Measurements from ENCODE around the gene PTCD2. TPM values are rescaled to one million over a fixed set of nuclear protein-coding genes. Genes with fewer than 3 reads are reported as not detected.

Gene PTCD2
- 8.6 and 10.3 TPM in 2 replicates for total RNA-seq

GRCh38 chr5:72319976-72320752 is at the start of gene PTCD2, which contains the start of gene MRPS27:
Gene PTCD2 (plus strand): TSS chr5:72320373. CDS start chr5:72320383, 10 bp downstream.
Gene MRPS27 (minus strand): TSS chr5:72320240. CDS start chr5:72320221, 19 bp downstream.
- intact Hi-C loops (cut with micrococcal nuclease): loop anchor here (1.0 to 5.0 kb wide), 11 partner anchors 12 to 1245 kb away; partner anchors contain the start of genes ANKRA2, BDP1, BTF3 and MCCC2

DNA sequence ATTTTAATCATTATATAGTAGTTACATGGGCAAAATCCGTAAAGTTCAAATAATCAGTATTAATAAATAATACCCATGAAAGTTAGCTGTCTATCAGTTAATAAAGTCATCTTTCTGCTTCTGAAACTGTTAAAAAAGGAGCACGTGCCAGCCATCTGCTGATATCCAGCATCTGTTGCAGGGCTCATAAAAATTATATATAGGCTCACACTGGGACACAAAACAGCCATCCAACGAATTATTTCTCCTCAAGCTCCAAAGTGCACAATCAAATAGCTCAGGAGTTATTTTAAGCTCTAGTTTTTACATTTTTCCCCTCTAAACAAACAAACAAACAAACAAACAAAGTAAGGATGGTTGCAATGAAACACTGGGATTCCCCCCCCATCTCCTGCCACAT is 48.5 kb upstream of the PTCD2 start:
- intact Hi-C loops (cut with micrococcal nuclease): no loop called here

DNA sequence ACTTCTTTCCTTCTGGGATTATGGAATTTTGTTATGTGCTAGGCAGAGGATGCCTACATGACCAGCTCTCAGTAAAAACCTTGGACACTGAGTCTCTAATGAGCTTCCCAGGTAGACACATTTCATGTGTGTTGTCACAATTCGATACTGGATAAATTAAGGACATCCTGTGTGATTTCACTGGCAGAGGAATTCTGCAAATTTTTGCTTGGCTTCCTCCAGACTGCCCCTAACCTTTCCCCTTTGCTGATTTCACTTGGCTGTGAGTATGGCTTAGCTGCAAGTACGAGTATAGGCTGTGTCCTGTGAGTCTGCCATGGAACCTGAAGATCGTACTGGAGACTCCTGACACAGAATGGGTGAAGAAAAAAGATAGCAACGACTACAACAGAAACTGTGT is 47.8 kb upstream of the PTCD2 start:
- intact Hi-C loops (cut with micrococcal nuclease): no loop called here

- intact Hi-C loops (cut with micrococcal nuclease): no loop called here
Observed at GRCh38 chr5:72273547-72273946, 46.6 kb upstream of the PTCD2 start.

- intact Hi-C loops (cut with micrococcal nuclease): no loop called here
Observed at GRCh38 chr5:72276219-72276752, 43.9 kb upstream of the PTCD2 start.

- intact Hi-C loops (cut with micrococcal nuclease): no loop called here
Observed at GRCh38 chr5:72280581-72281069, 39.5 kb upstream of the PTCD2 start.

DNA sequence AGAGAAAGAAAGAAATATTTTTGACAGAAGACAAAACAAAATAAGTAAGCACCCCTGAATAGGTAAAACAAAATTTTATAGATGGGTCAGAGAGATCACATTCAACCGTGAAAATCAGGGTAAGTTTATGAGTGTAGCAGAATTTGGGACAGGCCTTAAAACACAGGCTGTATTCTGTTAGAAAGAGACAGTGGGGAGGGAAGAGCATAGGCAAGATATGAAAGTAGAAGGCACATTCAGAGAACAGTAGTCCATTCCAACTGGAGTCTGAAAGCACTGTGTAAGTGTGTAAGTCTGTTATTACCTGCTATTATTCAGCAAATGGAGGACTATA is 38.8 kb upstream of the PTCD2 start:
- intact Hi-C loops (cut with micrococcal nuclease): no loop called here

DNA sequence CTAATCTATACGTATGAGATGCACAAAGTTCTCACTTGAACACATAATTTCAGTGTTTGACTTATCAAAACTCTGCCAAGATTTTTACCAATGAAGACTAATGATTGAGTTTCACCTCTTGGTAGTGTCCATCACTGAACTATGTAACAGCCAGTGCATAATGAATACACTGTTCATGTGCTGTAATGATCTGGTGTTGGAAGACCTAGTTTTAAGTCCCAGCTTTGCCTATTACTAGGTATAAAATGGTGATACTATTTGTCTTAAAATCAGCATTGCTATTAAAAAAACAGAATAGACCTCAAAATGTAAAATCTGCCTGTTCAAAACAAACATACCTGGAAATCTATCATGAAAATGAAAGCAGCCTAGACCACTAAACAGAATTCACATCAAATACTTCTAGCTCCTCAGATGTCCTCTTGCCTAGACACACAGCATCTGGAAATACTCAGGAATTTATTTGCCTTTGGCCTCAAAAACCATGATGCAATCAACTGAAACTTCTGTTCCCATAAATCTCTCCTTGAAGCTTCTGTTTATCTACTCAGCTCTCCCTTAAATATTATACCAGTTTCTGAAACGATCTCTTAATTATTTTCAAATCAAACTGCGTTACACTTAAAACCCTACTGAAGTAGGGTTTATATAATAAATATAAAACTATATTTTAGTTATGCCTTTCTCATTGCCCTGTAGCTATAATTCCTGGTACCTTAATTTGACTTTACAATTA is 38.2 kb upstream of the PTCD2 start:
- intact Hi-C loops (cut with micrococcal nuclease): no loop called here

- intact Hi-C loops (cut with micrococcal nuclease): no loop called here
Observed at GRCh38 chr5:72282878-72283277, 37.3 kb upstream of the PTCD2 start.

DNA sequence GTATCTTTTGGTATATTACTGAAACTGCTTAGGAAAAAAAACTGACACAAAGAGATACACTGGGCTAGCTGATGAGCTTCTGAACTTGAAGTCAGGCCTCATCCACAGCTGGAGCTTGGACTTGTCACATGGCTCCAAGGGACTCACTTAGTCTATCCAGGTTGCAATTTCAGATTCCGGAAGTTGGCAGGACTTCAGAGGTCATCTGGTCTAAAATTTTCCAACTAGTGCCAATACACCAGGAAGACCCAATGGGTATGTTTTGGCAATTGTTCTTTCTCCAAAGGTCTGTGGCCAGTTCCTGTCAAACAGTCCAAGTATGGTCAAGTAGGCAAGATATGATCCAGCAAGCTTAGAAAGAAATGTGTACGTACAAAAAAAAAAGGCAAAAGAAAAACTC is 36.8 kb upstream of the PTCD2 start:
- intact Hi-C loops (cut with micrococcal nuclease): no loop called here

- intact Hi-C loops (cut with micrococcal nuclease): no loop called here
Observed at GRCh38 chr5:72284559-72285423, 35.4 kb upstream of the PTCD2 start.

DNA sequence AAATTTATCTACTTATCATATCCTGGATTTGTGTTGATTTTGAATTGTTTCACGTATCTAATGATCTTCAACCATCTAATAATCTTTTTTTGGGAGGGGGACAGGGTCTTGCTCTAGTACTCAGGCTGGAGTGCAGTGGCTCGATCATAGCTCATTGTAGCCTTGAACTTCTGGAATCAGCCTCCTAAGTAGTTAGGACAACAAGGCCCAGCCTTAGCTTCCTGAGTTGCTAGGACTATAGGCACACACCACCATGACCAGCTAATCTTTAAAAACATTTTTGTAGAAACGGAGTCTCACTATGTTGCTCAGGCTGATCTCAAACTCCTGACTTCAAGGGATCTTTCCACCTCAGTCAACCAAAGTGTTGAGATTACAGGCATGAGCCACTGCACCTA is 34.8 kb upstream of the PTCD2 start:
- intact Hi-C loops (cut with micrococcal nuclease): no loop called here

DNA sequence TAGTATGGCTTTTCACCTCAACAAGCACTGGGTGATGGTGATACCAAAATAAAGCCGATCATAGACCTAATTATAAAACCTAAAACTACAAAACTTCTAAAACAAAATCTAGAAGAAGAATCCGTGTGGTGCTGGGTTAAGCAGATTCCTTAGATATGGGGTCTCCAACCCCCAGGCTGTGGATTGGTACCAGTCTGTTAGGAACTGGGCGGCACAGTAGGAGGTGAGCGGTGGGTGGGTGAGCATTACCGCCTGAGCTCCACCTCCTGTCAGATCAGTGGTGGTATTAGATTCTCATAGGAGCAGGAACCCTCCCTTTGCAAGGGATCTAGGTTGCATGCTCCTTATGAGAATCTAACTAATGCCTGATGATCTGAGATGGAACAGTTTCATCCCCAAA is 33.4 kb upstream of the PTCD2 start:
- intact Hi-C loops (cut with micrococcal nuclease): no loop called here

DNA sequence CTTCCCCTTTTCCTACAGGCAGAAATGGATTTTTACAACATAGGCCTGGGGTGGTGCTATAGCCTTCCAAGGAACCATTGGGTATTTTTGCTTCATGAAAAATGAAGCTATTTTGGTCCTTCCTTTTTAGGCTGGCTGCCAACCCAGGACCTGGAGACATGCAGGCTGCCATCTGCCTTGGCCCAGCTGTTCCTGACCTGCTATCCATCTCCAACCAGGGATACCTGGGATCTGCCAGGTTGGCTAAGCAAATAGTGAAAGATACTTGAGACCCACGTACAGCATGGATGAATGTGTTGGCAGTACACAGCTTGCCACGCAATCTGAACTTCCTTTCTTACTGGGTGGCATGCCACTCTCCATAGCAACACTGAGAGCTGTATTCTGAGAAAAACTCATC is 31.2 kb upstream of the PTCD2 start:
- intact Hi-C loops (cut with micrococcal nuclease): no loop called here

GRCh38 chr5:72290356-72291133 is 29.6 kb upstream of the PTCD2 start:
- intact Hi-C loops (cut with micrococcal nuclease): no loop called here

DNA sequence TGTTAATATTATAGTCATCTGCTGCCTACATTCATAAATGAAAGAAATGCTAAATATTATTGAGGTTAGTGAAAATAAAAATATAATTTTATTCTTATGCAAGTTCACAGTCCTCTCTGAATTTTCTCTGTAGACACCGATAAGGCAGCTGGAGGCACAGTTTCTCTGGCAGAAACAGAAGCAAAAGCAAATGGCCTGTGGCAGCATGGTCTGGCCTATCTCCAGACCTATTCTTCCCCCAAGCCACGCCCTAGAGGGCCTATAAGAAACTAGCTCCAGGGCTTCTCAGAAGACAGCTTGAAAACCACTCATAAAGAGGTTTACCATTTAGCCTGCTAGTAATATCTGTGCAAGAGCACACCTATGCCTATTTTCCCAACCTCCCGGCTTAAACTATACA is 28.6 kb upstream of the PTCD2 start:
- intact Hi-C loops (cut with micrococcal nuclease): no loop called here

DNA sequence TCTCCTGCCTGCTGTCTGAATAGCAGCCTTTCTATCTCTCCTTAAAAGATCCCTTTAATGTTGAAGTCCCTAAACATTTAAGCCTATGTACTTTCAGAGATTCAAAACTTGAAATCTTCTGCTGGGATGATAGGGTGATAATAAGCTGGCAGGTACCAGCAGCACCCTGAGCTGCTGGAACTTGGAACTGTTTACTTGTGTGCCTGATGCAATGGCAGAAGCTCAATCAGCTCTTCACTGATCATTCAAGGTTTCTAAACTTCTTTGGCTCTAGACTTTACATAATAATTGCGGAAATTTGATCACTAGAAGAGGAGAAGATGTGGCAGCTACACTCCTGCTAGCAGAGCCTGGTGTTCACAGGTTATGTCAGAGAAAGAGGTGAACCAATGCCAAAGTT is 27.8 kb upstream of the PTCD2 start:
- intact Hi-C loops (cut with micrococcal nuclease): no loop called here

DNA sequence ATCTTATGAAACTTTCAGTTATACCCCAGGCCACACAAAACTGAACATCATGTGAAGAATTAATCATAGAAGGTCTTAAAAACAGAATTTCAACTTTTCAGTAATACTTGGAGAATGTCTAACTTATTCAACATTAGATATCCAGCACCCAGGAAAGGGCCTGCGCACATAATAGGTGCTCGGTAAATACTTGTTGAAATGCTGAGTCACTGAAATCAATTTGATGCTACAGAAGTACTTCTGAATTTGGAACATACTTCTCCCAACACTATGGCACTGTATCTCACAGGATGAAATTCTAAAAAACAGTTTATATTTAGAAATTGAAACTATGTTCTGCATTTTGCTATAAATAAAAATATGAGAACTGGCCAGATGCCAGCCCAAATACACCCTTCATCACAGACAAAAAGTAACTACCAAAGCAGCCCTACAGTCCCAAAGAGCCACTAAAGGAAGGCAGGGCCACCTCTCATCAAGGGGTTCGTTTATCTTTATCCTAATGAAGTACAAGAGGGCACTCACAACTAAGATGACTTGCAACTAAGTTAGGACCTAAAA is 26.6 kb upstream of the PTCD2 start:
- intact Hi-C loops (cut with micrococcal nuclease): no loop called here

GRCh38 chr5:72294473-72294872 is 25.7 kb upstream of the PTCD2 start:
- intact Hi-C loops (cut with micrococcal nuclease): no loop called here

- intact Hi-C loops (cut with micrococcal nuclease): no loop called here
Observed at GRCh38 chr5:72295539-72295938, 24.6 kb upstream of the PTCD2 start.
